NCI-H2196 (cell line): ENCODE data around the gene TMEM69.
A peak's percentile ranks its signal among the peaks of the same experiment; 100 is the strongest.
"Not testable (repeated sequence)": the region's sequence is repeated elsewhere in the genome, so short reads cannot be mapped to it uniquely, and the experiment has no call there.

Experiments used
- DNase-seq: peaks from one replicate; lab custom pipeline; 2025; ENCODE audit not compliant: unreplicated experiment; lab: John Stamatoyannopoulos, UW

The TMEM69 gene

GRCh38 chr1:45687754-45688740 lies at the start of gene TMEM69:
Gene TMEM69, plus strand, starts transcription at chr1:45688181. Its CDS starts 2,888 bp downstream, at chr1:45691069.
- peak; percentile 83 for DNase-seq

- DNase-seq: no peak
Measured at GRCh38 chr1:45640293-45640692, 47.7 kb upstream of the TMEM69 start.

GRCh38 chr1:45643321-45643720 lies 44.7 kb upstream of the TMEM69 start:
- no peak for DNase-seq

GRCh38 chr1:45643978-45644377 lies 44.0 kb upstream of the TMEM69 start:
- peak; percentile 36 for DNase-seq

GRCh38 chr1:45644661-45645060 lies 43.3 kb upstream of the TMEM69 start:
- DNase-seq: no peak

- DNase-seq: no peak
Measured at GRCh38 chr1:45647248-45648021, 40.5 kb upstream of the TMEM69 start.

GRCh38 chr1:45654540-45655280 lies 33.3 kb upstream of the TMEM69 start:
- no peak for DNase-seq

GRCh38 chr1:45656573-45657226 lies 31.3 kb upstream of the TMEM69 start:
- no peak for DNase-seq

- DNase-seq: no peak
Measured at GRCh38 chr1:45658171-45658570, 29.8 kb upstream of the TMEM69 start.

- no peak for DNase-seq
Measured at GRCh38 chr1:45659222-45659621, 28.8 kb upstream of the TMEM69 start.

GRCh38 chr1:45660336-45660735 lies 27.6 kb upstream of the TMEM69 start:
- no peak for DNase-seq

- DNase-seq: no peak
Measured at GRCh38 chr1:45666836-45667235, 21.1 kb upstream of the TMEM69 start.

GRCh38 chr1:45667321-45668111 lies 20.5 kb upstream of the TMEM69 start:
- no peak for DNase-seq

GRCh38 chr1:45668526-45668925 lies 19.5 kb upstream of the TMEM69 start:
- no peak for DNase-seq

GRCh38 chr1:45669379-45669778 lies 18.6 kb upstream of the TMEM69 start:
- DNase-seq: no peak

GRCh38 chr1:45669859-45670655 lies 17.9 kb upstream of the TMEM69 start:
- DNase-seq: no peak

- no peak for DNase-seq
Measured at GRCh38 chr1:45673956-45674355, 14.0 kb upstream of the TMEM69 start.

GRCh38 chr1:45674478-45674877 lies 13.5 kb upstream of the TMEM69 start:
- no peak for DNase-seq

- DNase-seq: not testable (repeated sequence)
Measured at GRCh38 chr1:45676553-45676952, 11.4 kb upstream of the TMEM69 start.
